RCC 7860 (cell line): ENCODE results near the gene PCDHA12.
"Not testable (repeated sequence)": the region's sequence is repeated elsewhere in the genome, so short reads cannot be mapped to it uniquely, and the experiment has no call there.

Source experiments
- DNase-seq: peaks from one replicate; pipeline ENCODE4 v3.0.0-alpha.2; 2015; ENCODE audit warnings: low spot score
- FAIRE-seq: peaks from 2 replicates; lab custom pipeline; 2012; peaks lifted over from hg19 to GRCh38; lab: Jason Lieb, UNC

PCDHA12 gene

GRCh38 chr5:140857177-140857986 lies 17.7 kb upstream of the PCDHA12 start:
- no peak for FAIRE-seq
- no peak for DNase-seq

GRCh38 chr5:140857987-140858240 lies 17.2 kb upstream of the PCDHA12 start:
- DNase-seq, result no peak
- FAIRE-seq, result no peak

- DNase-seq, result no peak
- FAIRE-seq, result no peak
These were observed 12.4 kb upstream of the PCDHA12 start for GRCh38 chr5:140862441-140863295.

DNA sequence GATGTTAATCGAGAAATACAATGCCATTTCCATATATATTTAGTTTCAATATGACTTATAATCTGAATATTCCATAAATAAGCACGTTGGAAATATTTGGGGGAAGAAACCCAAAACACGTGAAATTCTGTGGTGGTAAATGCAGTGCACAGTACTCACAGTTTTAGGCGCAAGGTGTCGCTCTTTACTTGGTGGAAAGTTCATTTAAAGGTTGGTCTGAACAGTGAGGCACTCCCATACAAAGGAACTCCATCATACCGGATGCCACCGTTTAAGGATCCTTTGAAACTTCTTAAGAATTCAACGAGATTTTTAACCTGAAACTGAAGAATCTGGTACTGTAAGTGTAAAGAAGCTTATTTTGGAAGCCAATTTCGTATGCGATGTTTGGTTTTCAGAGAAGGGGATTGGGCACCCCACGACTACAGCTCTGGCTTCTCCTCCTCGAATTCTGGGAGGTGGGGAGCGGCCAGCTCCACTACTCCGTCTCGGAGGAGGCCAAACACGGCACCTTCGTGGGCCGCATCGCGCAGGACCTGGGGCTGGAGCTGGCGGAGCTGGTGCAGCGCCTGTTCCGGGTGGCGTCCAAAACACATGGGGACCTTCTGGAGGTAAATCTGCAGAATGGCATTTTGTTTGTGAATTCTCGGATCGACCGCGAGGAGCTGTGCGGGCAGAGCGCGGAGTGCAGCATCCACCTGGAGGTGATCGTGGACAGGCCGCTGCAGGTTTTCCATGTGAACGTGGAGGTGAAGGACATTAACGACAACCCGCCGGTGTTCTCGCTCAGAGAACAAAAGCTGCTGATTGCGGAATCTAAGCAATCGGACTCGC lies 6.2 kb upstream of the PCDHA12 start, which contains the start of gene PCDHA11:
Gene PCDHA11, plus strand, starts transcription at position 237 of the 834 bp plus-strand sequence. Its CDS starts 147 bp downstream, at position 384.
- no peak for FAIRE-seq
- no peak for DNase-seq

GRCh38 chr5:140869555-140869886 lies 5.6 kb upstream of the PCDHA12 start:
- FAIRE-seq (no peak), DNase-seq (no peak)

DNA sequence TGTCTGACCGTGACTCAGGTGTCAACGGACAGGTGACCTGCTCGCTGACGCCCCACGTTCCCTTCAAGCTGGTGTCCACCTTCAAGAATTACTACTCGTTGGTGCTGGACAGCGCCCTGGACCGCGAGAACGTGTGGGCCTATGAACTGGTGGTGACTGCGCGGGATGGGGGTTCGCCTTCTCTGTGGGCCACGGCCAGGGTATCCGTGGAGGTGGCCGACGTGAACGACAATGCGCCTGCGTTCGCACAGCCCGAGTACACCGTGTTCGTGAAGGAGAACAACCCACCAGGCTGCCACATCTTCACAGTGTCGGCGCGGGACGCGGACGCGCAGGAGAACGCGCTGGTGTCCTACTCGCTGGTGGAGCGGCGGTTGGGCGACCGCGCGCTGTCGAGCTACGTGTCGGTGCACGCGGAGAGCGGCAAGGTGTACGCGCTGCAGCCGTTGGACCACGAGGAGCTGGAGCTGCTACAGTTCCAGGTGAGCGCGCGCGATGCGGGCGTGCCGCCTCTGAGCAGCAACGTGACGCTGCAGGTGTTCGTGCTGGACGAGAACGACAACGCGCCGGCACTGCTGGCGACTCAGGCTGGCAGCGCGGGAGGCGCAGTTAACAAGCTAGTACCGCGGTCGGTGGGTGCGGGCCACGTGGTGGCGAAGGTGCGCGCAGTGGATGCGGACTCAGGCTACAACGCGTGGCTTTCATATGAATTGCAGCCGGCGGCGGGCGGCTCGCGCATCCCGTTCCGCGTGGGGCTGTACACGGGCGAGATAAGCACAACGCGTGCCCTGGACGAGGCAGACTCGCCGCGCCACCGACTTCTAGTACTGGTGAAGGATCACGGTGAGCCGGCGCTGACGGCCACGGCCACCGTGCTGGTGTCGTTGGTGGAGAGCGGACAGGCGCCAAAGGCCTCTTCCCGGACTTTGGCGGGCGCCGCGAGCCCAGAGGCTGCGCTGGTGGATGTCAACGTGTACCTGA lies 4.6 kb upstream of the PCDHA12 start:
- DNase-seq, result no peak
- FAIRE-seq, result no peak

DNA sequence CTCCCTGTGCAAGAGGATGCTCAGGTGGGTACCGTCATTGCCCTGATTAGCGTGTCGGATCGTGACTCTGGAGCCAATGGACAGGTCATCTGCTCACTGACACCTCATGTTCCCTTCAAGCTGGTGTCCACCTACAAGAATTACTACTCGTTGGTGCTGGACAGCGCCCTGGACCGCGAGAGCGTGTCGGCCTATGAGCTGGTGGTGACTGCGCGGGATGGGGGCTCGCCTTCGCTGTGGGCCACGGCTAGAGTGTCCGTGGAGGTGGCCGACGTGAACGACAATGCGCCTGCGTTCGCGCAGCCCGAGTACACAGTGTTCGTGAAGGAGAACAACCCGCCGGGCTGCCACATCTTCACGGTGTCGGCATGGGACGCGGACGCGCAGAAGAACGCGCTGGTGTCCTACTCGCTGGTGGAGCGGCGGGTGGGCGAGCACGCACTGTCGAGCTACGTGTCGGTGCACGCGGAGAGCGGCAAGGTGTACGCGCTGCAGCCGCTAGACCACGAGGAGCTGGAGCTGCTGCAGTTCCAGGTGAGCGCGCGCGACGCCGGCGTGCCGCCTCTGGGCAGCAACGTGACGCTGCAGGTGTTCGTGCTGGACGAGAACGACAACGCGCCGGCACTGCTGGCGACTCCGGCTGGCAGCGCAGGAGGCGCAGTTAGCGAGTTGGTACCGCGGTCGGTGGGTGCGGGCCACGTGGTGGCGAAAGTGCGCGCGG lies 1.6 kb downstream of the PCDHA12 start:
- not testable (repeated sequence) for FAIRE-seq

GRCh38 chr5:140877262-140877581 lies 2.1 kb downstream of the PCDHA12 start:
- FAIRE-seq (no peak), DNase-seq (no peak)

More for the DNA sequence above, 1.6 kb downstream of the PCDHA12 start:
- DNase-seq, result not testable (repeated sequence)

GRCh38 chr5:140881889-140882590 lies 6.9 kb downstream of the PCDHA12 start, which contains the start of gene PCDHA13:
Gene PCDHA13, plus strand, starts transcription at chr5:140882124. Its CDS starts 145 bp downstream, at chr5:140882269.
- DNase-seq, result no peak
- no peak for FAIRE-seq

- DNase-seq (no peak), FAIRE-seq (no peak)
These were observed 7.4 kb downstream of the PCDHA12 start for GRCh38 chr5:140882591-140882899.

- FAIRE-seq (no peak), DNase-seq (no peak)
These were observed 8.3 kb downstream of the PCDHA12 start for GRCh38 chr5:140883373-140883772.

DNA sequence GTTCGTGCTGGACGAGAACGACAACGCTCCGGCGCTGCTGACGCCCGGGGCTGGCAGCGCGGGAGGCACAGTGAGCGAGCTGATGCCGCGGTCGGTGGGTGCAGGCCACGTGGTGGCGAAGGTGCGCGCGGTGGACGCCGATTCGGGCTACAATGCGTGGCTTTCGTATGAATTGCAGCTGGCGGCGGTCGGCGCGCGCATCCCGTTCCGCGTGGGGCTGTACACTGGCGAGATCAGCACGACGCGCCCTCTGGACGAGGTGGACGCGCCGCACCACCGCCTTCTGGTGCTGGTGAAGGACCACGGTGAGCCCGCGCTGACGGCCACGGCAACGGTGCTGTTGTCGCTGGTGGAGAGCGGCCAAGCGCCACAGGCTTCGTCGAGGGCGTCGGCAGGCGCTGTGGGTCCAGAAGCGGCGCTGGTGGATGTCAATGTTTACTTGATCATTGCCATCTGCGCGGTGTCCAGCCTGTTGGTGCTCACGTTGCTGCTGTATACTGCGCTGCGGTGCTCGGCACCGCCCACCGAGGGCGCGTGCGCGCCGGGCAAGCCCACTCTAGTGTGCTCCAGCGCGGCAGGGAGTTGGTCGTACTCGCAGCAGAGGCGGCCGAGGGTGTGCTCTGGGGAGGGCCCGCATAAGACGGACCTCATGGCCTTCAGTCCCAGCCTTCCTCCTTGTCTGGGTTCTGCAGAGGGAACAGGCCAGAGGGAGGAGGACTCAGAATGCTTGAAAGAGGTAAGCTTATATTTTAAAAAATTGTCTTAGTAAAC lies 9.0 kb downstream of the PCDHA12 start:
- FAIRE-seq (no peak), DNase-seq (no peak)

- FAIRE-seq (no peak), DNase-seq (no peak)
These were observed 41.2 kb downstream of the PCDHA12 start for GRCh38 chr5:140916325-140916724.

DNA sequence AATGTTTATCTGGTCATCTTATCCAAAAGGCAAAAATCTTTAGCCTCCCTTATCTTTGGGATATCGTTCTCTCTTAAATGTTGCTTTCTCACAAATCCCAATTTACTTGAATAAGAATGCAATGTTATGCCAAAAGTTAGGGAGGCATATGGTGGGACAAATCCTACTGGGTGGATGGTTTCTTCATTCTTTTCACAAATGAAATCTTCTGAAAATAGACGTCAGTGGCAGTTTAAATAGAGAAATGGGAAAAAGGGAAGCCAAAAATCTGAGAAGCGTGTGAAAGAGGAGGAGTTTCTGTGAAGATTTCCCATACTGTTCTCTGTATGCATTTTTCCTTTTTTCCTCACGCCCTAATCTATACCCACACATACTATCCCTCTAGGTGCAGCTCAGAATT lies 48.5 kb downstream of the PCDHA12 start:
- FAIRE-seq (no peak), DNase-seq (no peak)

GRCh38 chr5:140925806-140926442 lies 50.8 kb downstream of the PCDHA12 start, which contains the start of gene PCDHAC1:
Gene PCDHAC1, plus strand, starts transcription at chr5:140926299. Its CDS starts 594 bp downstream, at chr5:140926893.
- FAIRE-seq (no peak), DNase-seq (no peak)

DNA sequence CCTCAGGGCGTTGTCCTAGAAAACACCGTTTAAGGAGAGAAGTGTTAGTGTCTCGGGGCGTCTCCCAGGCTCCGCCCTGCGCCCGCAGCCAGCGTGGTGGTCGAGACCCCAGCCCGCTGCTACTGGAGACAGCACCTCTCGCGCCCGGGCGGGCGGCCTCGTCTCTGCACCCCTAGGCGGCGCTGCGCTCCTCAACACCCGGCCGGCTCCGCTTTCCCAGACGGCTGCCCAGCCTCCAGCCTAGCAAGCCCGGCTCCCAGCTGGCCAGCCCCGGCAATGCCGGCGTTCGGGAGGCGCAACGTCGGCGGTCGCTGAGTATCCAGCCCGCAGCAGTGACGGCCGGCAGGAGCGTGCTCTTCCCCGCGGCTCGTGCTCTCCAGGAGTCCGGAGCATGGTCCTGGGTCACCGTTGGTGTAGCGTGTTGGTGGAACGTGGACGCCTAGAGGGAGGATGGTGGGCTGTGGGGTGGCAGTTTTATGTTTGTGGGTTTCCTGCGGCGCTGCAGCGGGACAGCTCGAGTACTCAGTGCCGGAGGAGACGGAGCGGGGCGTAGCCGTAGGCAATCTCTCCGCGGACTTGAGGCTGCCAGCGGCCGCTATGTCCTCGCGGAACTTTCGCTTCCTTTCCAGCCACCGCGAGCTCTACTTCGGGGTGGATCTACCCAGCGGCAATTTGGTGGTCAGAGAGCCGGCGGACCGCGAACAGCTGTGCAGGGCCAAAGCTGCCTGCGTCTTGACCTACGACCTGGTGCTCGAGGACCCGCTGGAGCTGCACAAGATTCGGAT lies 51.5 kb downstream of the PCDHA12 start:
- DNase-seq, result no peak
- no peak for FAIRE-seq

DNA sequence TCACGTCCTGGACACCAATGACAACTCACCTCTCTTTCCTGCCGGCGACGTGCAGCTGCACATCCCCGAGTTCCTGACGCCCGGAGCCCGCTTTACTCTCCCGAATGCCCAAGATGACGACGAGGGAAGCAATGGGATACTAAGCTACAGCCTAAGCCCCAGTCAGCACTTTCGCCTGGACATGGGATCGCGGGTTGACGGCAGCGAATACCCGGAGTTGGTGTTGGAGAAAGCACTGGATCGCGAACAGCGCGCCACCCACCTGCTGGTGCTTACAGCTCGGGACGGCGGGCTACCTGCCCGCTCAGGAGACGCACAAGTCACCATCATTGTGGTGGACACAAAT lies 52.1 kb downstream of the PCDHA12 start:
- FAIRE-seq (no peak), DNase-seq (no peak)
